ENCODE data around the gene PRDM10.
"Not testable (repeated sequence)": the region's sequence is repeated elsewhere in the genome, so short reads cannot be mapped to it uniquely, and the experiment has no call there.

PRDM10 gene

DNA sequence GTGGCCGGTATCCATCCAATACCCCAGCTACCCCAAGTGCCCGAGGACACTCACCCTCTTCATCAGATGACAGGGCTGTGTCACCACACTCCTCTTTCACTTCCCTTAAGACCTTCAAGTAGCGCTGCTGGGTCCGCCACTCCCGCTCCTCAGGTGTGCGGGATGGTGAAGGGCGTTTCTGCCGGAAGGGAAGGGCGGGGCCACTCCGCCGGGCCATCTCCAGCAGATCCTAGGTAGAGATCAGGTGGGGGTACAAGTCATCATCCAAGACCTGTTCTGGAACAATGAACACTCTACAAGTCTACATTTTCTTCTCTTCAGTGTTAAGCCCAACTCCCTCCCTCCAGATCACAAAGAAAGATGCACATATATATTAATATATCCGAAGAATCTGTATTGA lies 117.3 kb downstream of the PRDM10 start:
- DNase-seq = no peak

DNA sequence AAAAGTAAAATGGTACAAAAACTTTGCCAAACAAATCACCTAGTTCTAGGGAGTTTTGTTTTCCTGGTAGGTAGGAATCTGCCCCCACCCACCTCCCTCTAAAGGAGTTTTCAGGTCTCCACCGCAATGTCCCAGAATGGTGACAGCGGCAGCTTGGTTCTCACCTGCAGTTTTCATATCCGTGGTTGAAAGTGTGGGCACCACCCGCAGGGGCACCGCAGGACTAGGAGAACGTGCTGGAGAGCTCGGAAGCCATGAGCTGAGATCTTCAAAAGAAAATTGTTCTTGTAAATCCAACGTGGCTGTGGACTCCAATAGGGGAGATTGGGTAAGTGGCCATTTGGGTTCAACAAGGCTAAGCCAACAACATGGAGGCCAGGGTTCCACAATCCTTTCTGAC lies 118.1 kb downstream of the PRDM10 start:
- DNase-seq = no peak

- peak; percentile 3 for DNase-seq
These were observed 121.0 kb downstream of the PRDM10 start for GRCh38 chr11:129881570-129882170.

DNA sequence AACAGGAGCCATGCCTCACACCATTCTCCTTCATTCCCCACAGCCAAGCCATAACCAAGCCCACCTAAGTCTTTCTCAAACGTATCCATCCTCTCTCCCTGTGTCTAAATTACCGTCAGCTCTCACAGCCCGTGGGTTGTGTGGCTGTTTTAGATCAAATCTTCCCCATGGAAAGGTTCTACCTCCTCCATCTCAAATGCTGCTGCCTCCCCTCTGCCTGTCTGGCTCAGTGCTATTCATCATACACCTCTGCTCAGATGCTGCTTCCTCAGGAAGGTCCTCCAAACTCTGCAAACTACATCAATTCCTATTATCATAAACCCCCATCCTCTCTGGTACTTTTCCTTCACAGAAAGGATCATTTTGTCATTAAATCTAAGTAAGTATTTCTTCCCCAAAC lies 122.3 kb downstream of the PRDM10 start:
- DNase-seq = no peak

DNA sequence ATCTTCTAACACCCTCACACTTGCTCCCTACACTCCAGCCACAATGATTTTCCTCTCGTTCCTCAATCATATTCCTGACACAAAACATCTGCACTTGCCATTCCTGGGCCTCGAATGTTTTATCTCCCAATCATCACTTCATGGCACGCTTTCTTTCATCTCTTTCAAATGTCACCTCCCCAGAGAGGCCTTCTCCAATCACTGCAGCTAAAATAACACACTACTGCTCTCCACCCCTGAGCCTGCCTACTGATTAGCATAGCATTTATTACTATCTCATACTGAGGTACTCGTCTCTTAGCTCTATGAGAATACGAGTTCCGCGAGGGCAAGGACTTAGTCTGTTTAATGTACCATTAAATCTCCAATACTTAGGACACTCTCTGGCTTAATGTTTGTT lies 130.7 kb downstream of the PRDM10 start:
- DNase-seq = no peak

GRCh38 chr11:129868626-129869025 lies 134.0 kb downstream of the PRDM10 start:
- DNase-seq = not testable (repeated sequence)

- no peak for DNase-seq
These were observed 136.3 kb downstream of the PRDM10 start for GRCh38 chr11:129866311-129866710.

- no peak for DNase-seq
These were observed 136.9 kb downstream of the PRDM10 start for GRCh38 chr11:129865701-129866100.

DNA sequence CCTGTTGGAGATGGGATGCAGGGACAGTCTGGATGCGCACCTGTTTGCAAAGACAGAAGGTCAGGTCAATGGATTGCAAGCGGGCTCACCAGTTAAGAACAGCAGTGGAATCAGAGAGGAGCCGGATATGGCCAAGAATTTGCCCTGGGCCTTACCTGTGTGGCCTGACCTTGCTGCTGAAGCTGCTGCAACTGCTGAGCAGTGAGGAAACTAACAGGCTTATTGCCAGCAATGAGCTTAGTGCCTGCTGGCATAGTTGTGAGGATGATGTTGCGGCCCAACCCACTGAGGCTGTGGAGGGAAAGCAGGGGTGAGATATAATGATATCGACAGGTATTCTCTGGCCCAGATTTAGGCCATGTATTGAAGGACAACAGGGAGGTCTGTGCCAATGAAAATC lies 137.8 kb downstream of the PRDM10 start:
- no peak for DNase-seq

DNA sequence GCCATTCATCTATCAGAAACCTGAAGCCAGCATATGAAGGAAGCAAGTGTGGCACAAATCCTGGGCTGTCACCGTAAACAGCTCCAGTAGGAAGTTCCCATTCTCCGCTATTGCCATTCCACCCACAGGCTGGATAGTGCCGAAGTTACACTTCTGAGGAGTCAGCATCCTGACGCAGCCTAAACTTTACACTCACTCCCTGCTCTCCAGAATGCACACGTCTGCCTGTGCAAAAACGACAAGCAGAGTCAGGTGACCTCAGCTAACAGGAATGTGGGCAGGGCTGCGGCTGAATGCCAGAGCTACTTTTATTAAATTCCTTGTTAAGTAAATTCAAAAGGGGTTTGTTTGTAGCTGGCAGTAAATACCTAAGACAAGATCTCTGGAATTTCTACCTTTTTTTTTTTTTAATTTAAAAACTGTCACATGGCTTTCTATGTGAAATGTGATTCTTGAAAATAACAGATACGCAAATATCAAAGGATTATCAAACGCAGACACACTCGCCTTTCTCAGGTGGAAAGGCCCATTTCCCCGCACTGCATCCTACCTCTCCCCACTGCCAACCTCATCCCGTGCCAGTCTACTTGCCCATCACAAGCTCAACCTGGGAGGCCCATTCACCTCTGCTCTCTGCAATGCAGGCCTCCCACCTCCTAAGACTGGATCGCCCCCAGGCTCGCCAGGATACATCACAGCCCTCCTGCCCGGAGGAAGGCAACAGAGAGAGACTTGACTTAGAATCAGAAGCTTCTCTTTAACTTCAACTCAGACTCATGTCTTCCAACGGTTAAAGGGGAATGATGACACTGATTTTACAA lies 140.7 kb downstream of the PRDM10 start:
- DNase-seq = no peak

- DNase-seq = no peak
These were observed 146.6 kb downstream of the PRDM10 start for GRCh38 chr11:129856036-129856435.

- no peak for DNase-seq
These were observed 147.5 kb downstream of the PRDM10 start for GRCh38 chr11:129855086-129855485.

GRCh38 chr11:129854232-129854805 lies 148.3 kb downstream of the PRDM10 start:
- DNase-seq = no peak

DNA sequence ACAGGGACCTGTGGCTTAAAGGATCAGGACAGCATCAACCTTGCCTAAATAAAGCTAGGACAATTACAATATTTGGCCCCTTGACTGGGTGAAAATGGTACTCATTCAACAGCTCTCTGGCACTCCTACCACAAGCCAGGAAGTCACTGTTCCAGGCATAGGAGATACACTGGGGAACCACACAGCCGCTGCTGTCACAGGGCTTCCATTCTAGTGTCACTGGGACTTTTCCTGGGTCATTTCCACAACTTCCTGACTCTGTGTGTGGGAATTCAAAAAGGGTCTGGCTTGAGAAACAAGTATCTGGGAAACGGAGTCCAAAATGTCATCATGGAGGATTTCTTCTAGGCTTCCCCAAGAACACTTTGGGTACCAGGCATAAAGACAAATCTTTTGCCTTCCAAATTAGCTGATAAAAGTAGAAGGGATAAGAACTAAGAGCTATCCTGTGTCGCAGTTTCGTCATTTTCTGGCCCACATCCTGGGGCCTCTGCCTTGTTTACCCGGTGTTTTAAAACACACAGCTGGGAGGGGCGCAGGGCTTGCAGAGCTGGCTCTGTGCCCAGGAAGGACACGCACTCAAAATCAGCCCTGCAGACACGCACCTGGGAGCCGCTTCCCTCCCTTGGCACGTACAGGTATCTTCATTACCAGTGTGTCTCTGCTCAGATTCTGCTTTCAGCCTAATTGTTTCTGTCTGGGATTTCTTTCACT lies 149.0 kb downstream of the PRDM10 start:
- DNase-seq = peak; percentile 62

DNA sequence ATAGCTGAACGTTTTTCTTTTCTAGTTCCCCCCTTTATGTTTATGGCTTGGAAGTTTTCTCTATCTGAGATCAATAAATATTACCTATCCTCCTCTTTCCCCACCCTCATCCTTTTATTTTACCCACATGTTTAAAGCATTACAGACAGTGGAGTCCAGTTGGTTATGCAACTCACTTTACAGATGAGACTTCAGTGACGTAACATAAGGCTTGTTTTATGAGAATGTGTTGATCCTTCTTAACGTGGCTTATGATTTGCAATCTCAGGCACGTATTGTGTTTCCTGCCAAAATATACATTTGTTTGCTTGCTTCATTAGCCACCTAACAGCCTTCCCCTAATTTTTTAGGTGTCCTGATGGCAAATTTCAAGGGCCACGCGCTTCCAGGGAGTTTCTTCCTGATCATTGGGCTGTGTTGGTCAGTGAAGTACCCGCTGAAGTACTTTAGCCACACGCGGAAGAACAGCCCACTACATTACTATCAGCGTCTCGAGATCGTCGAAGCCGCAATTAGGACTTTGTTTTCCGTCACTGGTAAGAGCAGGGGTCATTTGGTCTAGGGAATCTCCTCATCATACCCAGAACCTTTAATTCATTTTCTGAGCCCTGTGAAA lies 150.4 kb downstream of the PRDM10 start:
- no peak for DNase-seq

Measured in NCI-H2171 (cell line).